MCF 10A (cell line): ENCODE data around the gene SLC1A4. TPM values are rescaled to one million over a fixed set of nuclear protein-coding genes. Genes with fewer than 3 reads are reported as not detected.

ENCODE experiments used
- BruUV-seq: library from RNA; stranded (reverse); fragments of 400-500 nt; replicated peaks from 2 replicates; lab custom pipeline; 2021; lab: Mats Ljungman, UMichigan
- CTCF ChIA-PET: fragments of 300-600 bp; sonication (Branson Sonifier 250); formaldehyde crosslinking; extraction: SDS; loops from one replicate; lab custom pipeline; 2021; ENCODE audit warnings: antibody characterized with exemption, inconsistent platforms; lab: Yijun Ruan, JAX
- POLR2A ChIA-PET: fragments of 300-600, 350-650 bp; sonication (Branson Sonifier 250); formaldehyde crosslinking; extraction: SDS; loops from one replicate; lab custom pipeline; 2020; ENCODE audit warnings: antibody characterized with exemption, inconsistent platforms; lab: Yijun Ruan, JAX
- DNase-seq: peaks from one replicate; pipeline ENCODE4 v3.0.0-alpha.2; 2018; ENCODE audit not compliant: unreplicated experiment
- H3K27ac Mint-ChIP-seq: one replicate; pipeline ENCODE4 v1.8.0; 2022; ENCODE audit warnings: mild to moderate bottlenecking, low read depth, mixed read lengths; ENCODE audit not compliant: unreplicated experiment
- H3K27me3 Mint-ChIP-seq: one replicate; pipeline ENCODE4 v1.8.0; 2022; ENCODE audit warnings: mixed read lengths; ENCODE audit not compliant: insufficient read depth, unreplicated experiment
- H3K36me3 Mint-ChIP-seq: one replicate; pipeline ENCODE4 v1.8.0; 2022; ENCODE audit warnings: mild to moderate bottlenecking, moderate library complexity, mixed read lengths; ENCODE audit not compliant: insufficient read depth, unreplicated experiment
- H3K4me1 Mint-ChIP-seq: one replicate; pipeline ENCODE4 v1.8.0; 2022; ENCODE audit warnings: mixed read lengths; ENCODE audit not compliant: insufficient read depth, unreplicated experiment
- H3K4me3 Mint-ChIP-seq: one replicate; pipeline ENCODE4 v1.8.0; 2022; ENCODE audit warnings: mild to moderate bottlenecking, moderate library complexity, mixed read lengths; ENCODE audit not compliant: unreplicated experiment
- H3K9me3 Mint-ChIP-seq: one replicate; pipeline ENCODE4 v1.8.0; 2022; ENCODE audit warnings: mixed read lengths; ENCODE audit not compliant: unreplicated experiment
- intact Hi-C: fragments of 100-400 bp; cut with micrococcal nuclease; formaldehyde crosslinking; loops from 2 replicates; pipeline ENCODE4 v1.14.1; 2022
- total RNA-seq: library from RNA; stranded (reverse); gene quantifications from 2 replicates; pipeline ENCODE4 v1.2.3, GENCODE V29; 2022
- TF ChIP-seq, protein P1 (sequence below): fragments of 200-600 bp; IDR thresholded peaks from one replicate; pipeline ENCODE4 v1.8.0; 2022; ENCODE audit warnings: antibody characterized with exemption, mild to moderate bottlenecking; ENCODE audit not compliant: unreplicated experiment

The SLC1A4 gene
- total RNA-seq, 1 experiment from 2014 or later, result 36.0 TPM

DNA sequence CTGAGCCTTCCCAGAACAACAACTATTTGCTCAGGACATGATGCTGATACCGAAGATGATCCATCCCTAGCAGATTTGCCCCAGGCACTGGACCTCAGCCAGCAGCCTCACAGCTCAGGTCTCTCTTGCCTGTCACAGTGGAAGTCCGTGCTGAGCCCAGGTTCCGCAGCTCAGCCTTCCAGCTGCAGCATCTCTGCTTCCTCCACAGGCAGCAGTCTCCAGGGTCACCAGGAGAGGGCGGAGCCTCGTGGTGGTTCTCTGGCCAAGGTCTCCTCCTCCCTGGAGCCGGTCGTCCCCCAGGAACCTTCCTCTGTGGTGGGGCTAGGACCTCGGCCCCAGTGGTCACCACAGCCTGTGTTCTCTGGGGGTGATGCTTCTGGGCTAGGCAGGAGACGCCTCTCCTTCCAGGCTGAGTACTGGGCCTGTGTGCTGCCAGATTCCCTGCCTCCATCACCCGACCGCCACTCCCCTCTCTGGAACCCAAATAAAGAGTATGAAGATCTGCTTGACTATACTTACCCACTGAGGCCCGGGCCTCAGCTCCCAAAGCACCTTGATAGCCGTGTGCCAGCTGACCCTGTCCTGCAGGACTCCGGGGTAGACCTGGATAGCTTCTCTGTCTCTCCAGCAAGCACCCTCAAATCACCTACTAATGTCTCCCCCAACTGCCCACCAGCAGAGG, 82.4 kb downstream of the SLC1A4 start:
- Mint-ChIP-seq H3K27ac (peak overlapping the region; percentile 51), H3K27me3 (no peaks in the 10 kb centered on the region)
- TF ChIP-seq, protein P1, sequence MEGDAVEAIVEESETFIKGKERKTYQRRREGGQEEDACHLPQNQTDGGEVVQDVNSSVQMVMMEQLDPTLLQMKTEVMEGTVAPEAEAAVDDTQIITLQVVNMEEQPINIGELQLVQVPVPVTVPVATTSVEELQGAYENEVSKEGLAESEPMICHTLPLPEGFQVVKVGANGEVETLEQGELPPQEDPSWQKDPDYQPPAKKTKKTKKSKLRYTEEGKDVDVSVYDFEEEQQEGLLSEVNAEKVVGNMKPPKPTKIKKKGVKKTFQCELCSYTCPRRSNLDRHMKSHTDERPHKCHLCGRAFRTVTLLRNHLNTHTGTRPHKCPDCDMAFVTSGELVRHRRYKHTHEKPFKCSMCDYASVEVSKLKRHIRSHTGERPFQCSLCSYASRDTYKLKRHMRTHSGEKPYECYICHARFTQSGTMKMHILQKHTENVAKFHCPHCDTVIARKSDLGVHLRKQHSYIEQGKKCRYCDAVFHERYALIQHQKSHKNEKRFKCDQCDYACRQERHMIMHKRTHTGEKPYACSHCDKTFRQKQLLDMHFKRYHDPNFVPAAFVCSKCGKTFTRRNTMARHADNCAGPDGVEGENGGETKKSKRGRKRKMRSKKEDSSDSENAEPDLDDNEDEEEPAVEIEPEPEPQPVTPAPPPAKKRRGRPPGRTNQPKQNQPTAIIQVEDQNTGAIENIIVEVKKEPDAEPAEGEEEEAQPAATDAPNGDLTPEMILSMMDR, result peak; percentile 21

DNA sequence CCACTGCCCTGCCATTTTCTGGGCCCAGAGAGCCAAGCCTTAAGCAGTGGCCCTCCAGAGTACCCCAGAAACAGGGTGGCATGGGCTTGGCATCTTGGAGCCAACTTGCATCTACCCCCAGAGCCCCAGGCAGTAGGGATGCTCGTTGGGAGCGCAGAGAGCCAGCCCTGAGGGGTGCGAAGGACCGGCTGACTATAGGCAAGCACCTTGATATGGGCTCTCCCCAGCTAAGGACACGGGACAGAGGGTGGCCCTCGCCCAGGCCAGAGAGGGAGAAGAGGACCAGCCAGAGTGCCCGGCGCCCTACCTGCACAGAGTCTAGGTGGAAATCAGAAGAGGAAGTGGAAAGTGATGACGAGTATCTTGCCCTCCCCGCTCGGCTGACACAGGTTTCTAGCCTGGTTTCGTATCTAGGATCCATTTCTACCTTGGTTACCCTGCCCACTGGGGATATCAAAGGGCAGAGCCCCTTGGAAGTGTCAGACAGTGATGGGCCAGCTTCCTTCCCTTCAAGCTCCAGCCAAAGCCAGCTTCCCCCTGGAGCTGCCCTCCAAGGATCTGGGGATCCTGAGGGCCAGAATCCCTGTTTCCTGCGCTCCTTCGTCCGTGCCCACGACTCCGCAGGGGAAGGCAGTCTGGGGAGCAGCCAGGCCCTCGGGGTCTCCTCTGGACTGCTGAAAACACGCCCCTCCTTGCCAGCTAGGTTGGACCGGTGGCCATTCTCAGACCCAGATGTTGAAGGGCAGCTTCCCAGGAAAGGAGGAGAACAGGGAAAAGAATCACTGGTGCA, 83.2 kb downstream of the SLC1A4 start:
- no peak for DNase-seq
- no peaks in the 10 kb centered on the region for H3K9me3 Mint-ChIP-seq
- no peak overlapping the region for H3K4me3 Mint-ChIP-seq
- H3K36me3 Mint-ChIP-seq, result peaks cover 41% of the 10 kb centered on the region
- H3K27me3 Mint-ChIP-seq, result no peaks in the 10 kb centered on the region
- BruUV-seq, result no TSS peak
- intact Hi-C loops, result loop anchor here (1.0 to 5.0 kb wide), 2 partner anchors 115 to 500 kb away; no protein-coding TSS in a partner anchor
- peak overlapping the region; percentile 51 for H3K27ac Mint-ChIP-seq
- ChIA-PET POLR2A (interaction anchor here (1.2 to 7.6 kb wide), 2 partner anchors 15 to 61 kb away, joined by 3 to 72 read pairs; partner anchors contain the start of gene CEP68), CTCF (interaction anchor here (0.6 to 1.5 kb wide), 3 partner anchors 11 to 57 kb away, joined by 3 to 5 read pairs (median 4); no protein-coding TSS in a partner anchor)
- TF ChIP-seq, protein P1, result no peak
- peaks cover 33% of the 10 kb centered on the region for H3K4me1 Mint-ChIP-seq

More for the DNA sequence above, 82.4 kb downstream of the SLC1A4 start:
- intact Hi-C loops, result loop anchor here (1.0 to 5.0 kb wide), 2 partner anchors 116 to 501 kb away; no protein-coding TSS in a partner anchor
- no peaks in the 10 kb centered on the region for H3K9me3 Mint-ChIP-seq
- peaks cover 33% of the 10 kb centered on the region for H3K4me1 Mint-ChIP-seq
- CTCF ChIA-PET, result interaction anchor here (0.6 to 2.6 kb wide), 5 partner anchors 10 to 115 kb away, joined by 3 to 11 read pairs (median 5); no protein-coding TSS in a partner anchor
- peak; percentile 17 for DNase-seq
- no TSS peak for BruUV-seq
- H3K36me3 Mint-ChIP-seq, result peaks cover 40% of the 10 kb centered on the region
- POLR2A ChIA-PET, result interaction anchor here (7.6 kb wide), 1 partner anchor 14 kb away, joined by 72 read pairs; the partner anchor contains the start of gene CEP68
- H3K4me3 Mint-ChIP-seq, result no peak overlapping the region

Other genes starting within 250 kb of the SLC1A4 start
- 5.4 and 7.2 TPM in 2 replicates for gene CEP68, start 67.0 kb downstream of the SLC1A4 start, total RNA-seq
- 128 and 131 TPM in 2 replicates for gene RAB1A, start 140.7 kb downstream of the SLC1A4 start, total RNA-seq
- 263 and 273 TPM in 2 replicates for gene ACTR2, start 238.4 kb downstream of the SLC1A4 start, total RNA-seq